Measurements from ENCODE around the gene DNMT3B.

DNA sequence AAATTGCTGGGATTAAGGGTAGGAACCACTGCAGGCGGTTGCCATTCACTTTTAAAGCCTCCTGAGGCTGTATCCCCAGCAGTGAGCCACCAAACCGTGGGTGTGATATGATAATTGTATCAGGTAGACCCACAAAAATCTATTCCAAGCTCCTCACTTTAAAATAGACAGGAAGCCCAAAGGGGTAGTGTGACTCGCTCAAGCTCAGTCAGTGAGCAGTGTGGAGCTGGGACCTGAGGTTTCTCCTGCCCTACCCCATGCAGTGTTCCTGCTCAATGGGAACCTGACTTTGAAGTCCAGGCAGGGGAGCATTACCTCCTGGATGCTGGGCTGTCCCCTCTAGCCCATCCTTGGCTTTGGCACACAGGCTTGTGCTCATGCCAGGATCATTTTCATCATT lies 42.6 kb downstream of the DNMT3B start:
- TF ChIP-seq, protein P1, sequence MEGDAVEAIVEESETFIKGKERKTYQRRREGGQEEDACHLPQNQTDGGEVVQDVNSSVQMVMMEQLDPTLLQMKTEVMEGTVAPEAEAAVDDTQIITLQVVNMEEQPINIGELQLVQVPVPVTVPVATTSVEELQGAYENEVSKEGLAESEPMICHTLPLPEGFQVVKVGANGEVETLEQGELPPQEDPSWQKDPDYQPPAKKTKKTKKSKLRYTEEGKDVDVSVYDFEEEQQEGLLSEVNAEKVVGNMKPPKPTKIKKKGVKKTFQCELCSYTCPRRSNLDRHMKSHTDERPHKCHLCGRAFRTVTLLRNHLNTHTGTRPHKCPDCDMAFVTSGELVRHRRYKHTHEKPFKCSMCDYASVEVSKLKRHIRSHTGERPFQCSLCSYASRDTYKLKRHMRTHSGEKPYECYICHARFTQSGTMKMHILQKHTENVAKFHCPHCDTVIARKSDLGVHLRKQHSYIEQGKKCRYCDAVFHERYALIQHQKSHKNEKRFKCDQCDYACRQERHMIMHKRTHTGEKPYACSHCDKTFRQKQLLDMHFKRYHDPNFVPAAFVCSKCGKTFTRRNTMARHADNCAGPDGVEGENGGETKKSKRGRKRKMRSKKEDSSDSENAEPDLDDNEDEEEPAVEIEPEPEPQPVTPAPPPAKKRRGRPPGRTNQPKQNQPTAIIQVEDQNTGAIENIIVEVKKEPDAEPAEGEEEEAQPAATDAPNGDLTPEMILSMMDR (optimal IDR thresholded peaks at IDR 0.05 in 1 of 3, IDR thresholded peaks at IDR 0.05 in 1 of 3, conservative IDR thresholded peaks at IDR 0.05 in 1 of 3; ENCODE audit: extremely low read depth in 1 of 3, insufficient read depth in 2 of 3, low read length in 3 of 3) = no peak
- TF ChIP-seq EZH2 (IDR thresholded peaks at IDR 0.05; ENCODE audit: low read length) = no peak
